ENCODE measurements around the gene RFX3.

RFX3 gene

GRCh38 chr9:3457175-3457574, 68.6 kb downstream of the RFX3 start:
- Histone ChIP-seq H3K9me3 (ENCODE audit: control insufficient read depth, low read length) (no peaks in the 10 kb centered on the region), H3K36me3 (ENCODE audit: control insufficient read depth, insufficient read depth, low read length) (no peaks in the 10 kb centered on the region), H3K4me2 (ENCODE audit: low read length) (no peak overlapping the region), H3K27me3 (ENCODE audit: control insufficient read depth, insufficient read depth, low read length) (no peaks in the 10 kb centered on the region), H3K9ac (no peak overlapping the region), H2AFZ (no peak overlapping the region), H3K4me3 (ENCODE audit: low read depth, low read length) (no peak overlapping the region), H3K4me1 (no peaks in the 10 kb centered on the region), H3K79me2 (no peaks in the 10 kb centered on the region), H3K27ac (no peak overlapping the region)
- TF ChIP-seq CTCF (IDR thresholded peaks at IDR 0.05): no peak

GRCh38 chr9:3455717-3456116, 70.1 kb downstream of the RFX3 start:
- Histone ChIP-seq H3K27ac (no peak overlapping the region), H3K36me3 (ENCODE audit: control insufficient read depth, insufficient read depth, low read length) (no peaks in the 10 kb centered on the region)

GRCh38 chr9:3455094-3455493, 70.7 kb downstream of the RFX3 start:
- no peak overlapping the region for H2AFZ ChIP-seq
- no peak overlapping the region for H3K27ac ChIP-seq
- no peaks in the 10 kb centered on the region for H3K27me3 ChIP-seq (ENCODE audit: control insufficient read depth, insufficient read depth, low read length)
- H3K9me3 ChIP-seq (ENCODE audit: control insufficient read depth, low read length): no peaks in the 10 kb centered on the region
- no peaks in the 10 kb centered on the region for H3K36me3 ChIP-seq (ENCODE audit: control insufficient read depth, insufficient read depth, low read length)
- TF ChIP-seq CTCF (IDR thresholded peaks at IDR 0.05): no peak
- H3K4me3 ChIP-seq (ENCODE audit: low read depth, low read length): no peak overlapping the region
- no peak overlapping the region for H3K9ac ChIP-seq
- no peaks in the 10 kb centered on the region for H3K4me1 ChIP-seq
- H3K79me2 ChIP-seq: no peaks in the 10 kb centered on the region
- no peak overlapping the region for H3K4me2 ChIP-seq (ENCODE audit: low read length)

More at GRCh38 chr9:3455717-3456116, 70.1 kb downstream of the RFX3 start:
- no peaks in the 10 kb centered on the region for H3K4me1 ChIP-seq
- H3K4me2 ChIP-seq (ENCODE audit: low read length): no peak overlapping the region
- no peak overlapping the region for H3K9ac ChIP-seq
- H3K9me3 ChIP-seq (ENCODE audit: control insufficient read depth, low read length): no peaks in the 10 kb centered on the region
- H3K27me3 ChIP-seq (ENCODE audit: control insufficient read depth, insufficient read depth, low read length): no peaks in the 10 kb centered on the region
- no peak overlapping the region for H2AFZ ChIP-seq
- H3K79me2 ChIP-seq: no peaks in the 10 kb centered on the region
- TF ChIP-seq CTCF (IDR thresholded peaks at IDR 0.05): no peak
- no peak overlapping the region for H3K4me3 ChIP-seq (ENCODE audit: low read depth, low read length)

- TF ChIP-seq CTCF (IDR thresholded peaks at IDR 0.05): no peak
- Histone ChIP-seq H3K79me2 (no peaks in the 10 kb centered on the region), H3K36me3 (ENCODE audit: control insufficient read depth, insufficient read depth, low read length) (no peaks in the 10 kb centered on the region)
These were observed 73.8 kb downstream of the RFX3 start for GRCh38 chr9:3451956-3452355.

GRCh38 chr9:3447788-3448187, 78.0 kb downstream of the RFX3 start:
- Histone ChIP-seq H3K4me1 (no peaks in the 10 kb centered on the region), H3K27me3 (ENCODE audit: control insufficient read depth, insufficient read depth, low read length) (no peaks in the 10 kb centered on the region), H3K36me3 (ENCODE audit: control insufficient read depth, insufficient read depth, low read length) (no peaks in the 10 kb centered on the region), H3K9ac (no peak overlapping the region), H3K4me2 (ENCODE audit: low read length) (no peak overlapping the region), H3K79me2 (no peaks in the 10 kb centered on the region), H3K9me3 (ENCODE audit: control insufficient read depth, low read length) (no peaks in the 10 kb centered on the region), H3K27ac (no peak overlapping the region), H3K4me3 (ENCODE audit: low read depth, low read length) (no peak overlapping the region), H2AFZ (no peak overlapping the region)
- TF ChIP-seq CTCF (IDR thresholded peaks at IDR 0.05): no peak

More at GRCh38 chr9:3451956-3452355, 73.8 kb downstream of the RFX3 start:
- no peak overlapping the region for H2AFZ ChIP-seq
- no peak overlapping the region for H3K4me2 ChIP-seq (ENCODE audit: low read length)
- no peaks in the 10 kb centered on the region for H3K4me1 ChIP-seq
- no peak overlapping the region for H3K27ac ChIP-seq
- H3K27me3 ChIP-seq (ENCODE audit: control insufficient read depth, insufficient read depth, low read length): no peaks in the 10 kb centered on the region
- H3K9me3 ChIP-seq (ENCODE audit: control insufficient read depth, low read length): no peaks in the 10 kb centered on the region
- H3K4me3 ChIP-seq (ENCODE audit: low read depth, low read length): no peak overlapping the region
- no peak overlapping the region for H3K9ac ChIP-seq
